B cell (primary cell): Measurements from ENCODE around the gene AP4S1. TPM values are rescaled to one million over a fixed set of nuclear protein-coding genes. Genes with fewer than 3 reads are reported as not detected.

Experiments used
- ATAC-seq: fragments of 200-7000 bp; cut with Tn5 transposase; one replicate; pipeline ENCODE4 v1.10.0; 2021; ENCODE audit warnings: low read depth, mild to moderate bottlenecking, moderate number of reproducible peaks, moderate library complexity
- CTCF ChIA-PET: fragments of 350-600 bp; sonication (Branson Sonifier 250); formaldehyde crosslinking; loops from one replicate; lab custom pipeline; 2021; ENCODE audit warnings: antibody characterized with exemption, inconsistent platforms; lab: Charles Lee
- POLR2A ChIA-PET: fragments of 350-600 bp; sonication (Branson Sonifier 250); formaldehyde crosslinking; loops from one replicate; lab custom pipeline; 2021; ENCODE audit warnings: antibody characterized with exemption; lab: Charles Lee
- DNase-seq: peaks from one replicate; pipeline ENCODE4 v3.0.0; 2013
- H2AFZ ChIP-seq: 2 replicates; pipeline ENCODE4 v1.6.1; 2012; ENCODE audit warnings: mild to moderate bottlenecking, low read depth, low read length; ENCODE audit not compliant: insufficient read depth, poor library complexity, severe bottlenecking
- H3K27ac ChIP-seq, 2 donors: 1 replicate in 1 of 2; 2 replicates in 1 of 2; pipeline ENCODE4 v1.5.1; 2012 to 2013; ENCODE audit warnings: low read length in 2 of 2, mild to moderate bottlenecking in 2 of 2, moderate library complexity in 1 of 2
- H3K27me3 ChIP-seq, 4 experiments: fragments of 200-600 bp in 1 of 4; sonication (generic) in 1 of 4; replicated peaks in 1 of 4; 1 replicate in 2 of 4; 2 replicates in 2 of 4; pipeline versions ENCODE4 v1.6.1 to v1.7.0; 2013 to 2016; ENCODE audit warnings: low read length in 3 of 4, mild to moderate bottlenecking in 2 of 4, mixed read lengths in 1 of 4, moderate library complexity in 1 of 4; ENCODE audit not compliant: insufficient read depth in 4 of 4, control insufficient read depth in 3 of 4; ENCODE audit errors: control extremely low read depth in 1 of 4
- H3K36me3 ChIP-seq, 2 experiments: replicated peaks in 1 of 2; 1 replicate in 1 of 2; 2 replicates in 1 of 2; pipeline versions ENCODE4 v1.6.1 to v1.7.1; 2013; ENCODE audit warnings: low read length in 1 of 2; ENCODE audit not compliant: insufficient read depth in 2 of 2, control insufficient read depth in 1 of 2; ENCODE audit errors: control extremely low read depth in 1 of 2, extremely low read depth in 1 of 2
- H3K4me1 ChIP-seq, 2 donors: fragments of 200-600 bp in 1 of 2; sonication (generic) in 1 of 2; 1 replicate in 1 of 2; 2 replicates in 1 of 2; pipeline versions ENCODE4 v1.5.1 to v1.6.1; 2013 to 2017; ENCODE audit warnings: low read length in 2 of 2; ENCODE audit not compliant: control insufficient read depth in 2 of 2, insufficient read depth in 2 of 2
- H3K4me2 ChIP-seq: replicated peaks from 2 replicates; pipeline ENCODE3; 2012; ENCODE audit warnings: mild to moderate bottlenecking, low read depth, low read length; ENCODE audit not compliant: poor library complexity, severe bottlenecking
- H3K4me3 ChIP-seq, 5 experiments: fragments of 200-600 bp in 1 of 5; sonication (generic) in 1 of 5; 1 replicate in 3 of 5; 2 replicates in 2 of 5; pipeline versions ENCODE4 v1.5.1 to v1.7.0; 2011 to 2016; ENCODE audit warnings: low read length in 4 of 5, mild to moderate bottlenecking in 4 of 5, low read depth in 2 of 5, control low read depth in 1 of 5, moderate library complexity in 1 of 5; ENCODE audit not compliant: insufficient read depth in 1 of 5; ENCODE audit errors: control extremely low read depth in 1 of 5, extremely low read depth in 1 of 5
- H3K79me2 ChIP-seq: fragments of 200-600 bp; sonication (generic); one replicate; pipeline ENCODE4 v1.6.0; 2016; ENCODE audit warnings: low read length; ENCODE audit not compliant: control insufficient read depth, insufficient read depth
- H3K9ac ChIP-seq: fragments of 200-600 bp; sonication (generic); 2 replicates; pipeline ENCODE4 v1.6.1; 2017; ENCODE audit warnings: mild to moderate bottlenecking, low read length, moderate library complexity
- H3K9me3 ChIP-seq, 3 donors: one replicate each; pipeline versions ENCODE4 v1.6.1 to v1.7.1; 2013; ENCODE audit warnings: low read length in 2 of 3; ENCODE audit not compliant: control insufficient read depth in 2 of 3, insufficient read depth in 1 of 3; ENCODE audit errors: control extremely low read depth in 1 of 3
- H4K20me1 ChIP-seq: 2 replicates; pipeline ENCODE4 v1.6.0; 2012; ENCODE audit warnings: mild to moderate bottlenecking, low read length; ENCODE audit not compliant: insufficient read depth, control insufficient read depth, poor library complexity, severe bottlenecking
- H3K27ac Mint-ChIP-seq: one replicate; pipeline ENCODE4 v1.8.0; 2021; ENCODE audit warnings: mixed read lengths
- H3K27me3 Mint-ChIP-seq: one replicate; pipeline ENCODE4 v1.8.0; 2021; ENCODE audit warnings: mixed read lengths
- H3K4me1 Mint-ChIP-seq: one replicate; pipeline ENCODE4 v1.8.0; 2021; ENCODE audit warnings: mixed read lengths
- H3K4me3 Mint-ChIP-seq: one replicate; pipeline ENCODE4 v1.8.0; 2021; ENCODE audit warnings: mixed read lengths
- H3K9me3 Mint-ChIP-seq: one replicate; pipeline ENCODE4 v1.8.0; 2022; ENCODE audit warnings: mixed read lengths; ENCODE audit not compliant: insufficient read depth
- EZH2 ChIP-seq: IDR thresholded peaks from 2 replicates; pipeline ENCODE4 v1.6.1; 2012; ENCODE audit warnings: borderline replicate concordance, low read depth, mild to moderate bottlenecking, moderate library complexity, low read length; ENCODE audit not compliant: insufficient read depth, poor library complexity, severe bottlenecking
- WGBS: methylation state at CpG from one replicate; pipeline ENCODE4 v1.1.5; 2013; ENCODE audit warnings: missing lambda C conversion rate; ENCODE audit not compliant: insufficient coverage; 5-methylcytosine and 5-hydroxymethylcytosine counted together
- intact Hi-C: fragments of 100-400 bp; cut with micrococcal nuclease; formaldehyde crosslinking; loops from one replicate; pipeline ENCODE4 v1.10.0; 2022
- polyA plus RNA-seq: library from polyadenylated mRNA; depleted of rRNA; stranded (reverse); fragments of >200 nt; gene quantifications from 2 replicates; pipeline ENCODE4 v1.2.3, GENCODE V29; 2012
- total RNA-seq, 2 donors: library from RNA; stranded (reverse); fragments of 120-200 nt in 1 of 2; gene quantifications; 1 replicate in 1 of 2; 2 replicates in 1 of 2; pipeline versions ENCODE4 v1.2.3 to v1.2.4, GENCODE V29; 2013 to 2022
- TF ChIP-seq, protein P1 (sequence below): fragments of 200-600 bp; IDR thresholded peaks from one replicate; pipeline ENCODE4 v1.8.0; 2022; ENCODE audit warnings: antibody characterized with exemption, mild to moderate bottlenecking

AP4S1 gene
- total and polyA plus RNA-seq, 2 donors (not counting 1 experiment from before 2014, with no cell fraction given), result 3.4 to 15.9 TPM

DNA sequence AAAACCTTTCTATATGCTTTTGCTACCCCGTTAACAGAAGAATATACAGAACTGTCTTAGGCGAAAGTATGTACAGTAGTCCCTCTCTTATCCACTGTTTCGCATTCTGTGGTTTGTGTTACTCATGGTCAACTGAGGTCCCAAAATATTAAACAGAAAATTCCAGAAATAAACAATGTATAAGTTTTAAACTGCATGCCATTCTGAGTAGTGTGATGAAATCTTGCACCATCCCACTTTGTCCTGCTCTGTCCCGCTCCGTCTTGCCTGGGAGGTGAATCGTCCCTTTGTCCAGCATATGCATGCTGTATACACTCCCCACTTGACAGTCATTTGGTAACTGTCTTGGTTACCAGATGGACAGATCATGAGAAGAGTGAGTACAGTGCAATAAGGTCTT lies 70.8 kb downstream of the AP4S1 start:
- Histone ChIP-seq H2AFZ (no peak overlapping the region), H3K4me2 (no peak overlapping the region), H4K20me1 (no peaks in the 10 kb centered on the region), H3K9me3 (no peaks in the 10 kb centered on the region), H3K9ac (no peak overlapping the region), H3K36me3 (peaks cover 10 to 32% of the 10 kb centered on the region in 2 experiments), H3K79me2 (no peaks in the 10 kb centered on the region), H3K4me1 (no peaks in the 10 kb centered on the region), H3K4me3 (no peak overlapping the region), H3K27ac (no peak overlapping the region), H3K27me3 (no peaks in the 10 kb centered on the region)
- TF ChIP-seq EZH2, result no peak
- TF ChIP-seq, protein P1, sequence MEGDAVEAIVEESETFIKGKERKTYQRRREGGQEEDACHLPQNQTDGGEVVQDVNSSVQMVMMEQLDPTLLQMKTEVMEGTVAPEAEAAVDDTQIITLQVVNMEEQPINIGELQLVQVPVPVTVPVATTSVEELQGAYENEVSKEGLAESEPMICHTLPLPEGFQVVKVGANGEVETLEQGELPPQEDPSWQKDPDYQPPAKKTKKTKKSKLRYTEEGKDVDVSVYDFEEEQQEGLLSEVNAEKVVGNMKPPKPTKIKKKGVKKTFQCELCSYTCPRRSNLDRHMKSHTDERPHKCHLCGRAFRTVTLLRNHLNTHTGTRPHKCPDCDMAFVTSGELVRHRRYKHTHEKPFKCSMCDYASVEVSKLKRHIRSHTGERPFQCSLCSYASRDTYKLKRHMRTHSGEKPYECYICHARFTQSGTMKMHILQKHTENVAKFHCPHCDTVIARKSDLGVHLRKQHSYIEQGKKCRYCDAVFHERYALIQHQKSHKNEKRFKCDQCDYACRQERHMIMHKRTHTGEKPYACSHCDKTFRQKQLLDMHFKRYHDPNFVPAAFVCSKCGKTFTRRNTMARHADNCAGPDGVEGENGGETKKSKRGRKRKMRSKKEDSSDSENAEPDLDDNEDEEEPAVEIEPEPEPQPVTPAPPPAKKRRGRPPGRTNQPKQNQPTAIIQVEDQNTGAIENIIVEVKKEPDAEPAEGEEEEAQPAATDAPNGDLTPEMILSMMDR, result no peak
- H3K9me3 Mint-ChIP-seq, result no peaks in the 10 kb centered on the region
- H3K27me3 Mint-ChIP-seq, result no peaks in the 10 kb centered on the region
- no peaks in the 10 kb centered on the region for H3K4me1 Mint-ChIP-seq
- ChIA-PET CTCF (no interaction called here), POLR2A (no interaction called here)
- ATAC-seq, result no peak
- no peak overlapping the region for H3K4me3 Mint-ChIP-seq
- intact Hi-C loops, result no loop called here
- no CpG with 5 or more reads among the region's 6 CpGs for WGBS
- DNase-seq, result no peak
- H3K27ac Mint-ChIP-seq, result no peak overlapping the region

DNA sequence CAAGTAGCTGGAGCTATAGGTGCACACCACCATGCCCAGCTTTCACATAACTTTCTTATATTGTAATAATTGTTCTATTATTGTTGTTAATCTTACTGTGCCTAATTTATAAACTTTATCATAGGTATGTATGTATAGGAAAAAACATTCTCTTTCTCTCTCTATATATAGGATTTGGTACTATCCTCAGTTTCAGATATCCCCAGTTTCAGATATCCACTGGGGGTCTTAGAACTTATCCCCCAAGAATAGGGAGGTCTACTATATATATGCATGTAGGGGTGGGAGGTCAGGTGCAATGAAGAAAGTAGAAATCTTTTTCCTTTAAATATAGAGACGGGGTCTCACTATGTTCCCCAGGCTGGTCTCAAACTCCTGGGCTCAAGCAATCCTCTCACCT lies 71.6 kb downstream of the AP4S1 start:
- intact Hi-C loops, result no loop called here
- Histone ChIP-seq H3K27me3 (no peaks in the 10 kb centered on the region), H2AFZ (no peak overlapping the region), H3K79me2 (no peaks in the 10 kb centered on the region), H3K4me3 (no peak overlapping the region), H3K27ac (no peak overlapping the region), H4K20me1 (no peaks in the 10 kb centered on the region), H3K4me2 (no peak overlapping the region), H3K9me3 (no peaks in the 10 kb centered on the region), H3K4me1 (no peaks in the 10 kb centered on the region), H3K9ac (no peak overlapping the region), H3K36me3 (peaks cover 12 to 40% of the 10 kb centered on the region in 2 experiments)
- ChIA-PET POLR2A (no interaction called here), CTCF (no interaction called here)
- TF ChIP-seq, protein P1, result no peak
- TF ChIP-seq EZH2, result no peak
- WGBS, result no CpG with 5 or more reads among the region's 1 CpG
- no peaks in the 10 kb centered on the region for H3K4me1 Mint-ChIP-seq
- no peak for DNase-seq
- no peak overlapping the region for H3K4me3 Mint-ChIP-seq
- ATAC-seq, result no peak
- H3K9me3 Mint-ChIP-seq, result no peaks in the 10 kb centered on the region
- H3K27ac Mint-ChIP-seq, result no peak overlapping the region
- no peaks in the 10 kb centered on the region for H3K27me3 Mint-ChIP-seq
